AML-193 (cell line): ENCODE results near the gene INO80B.

ENCODE experiments used
- DNase-seq, 2 experiments: peaks; one replicate each; lab custom pipeline; 2025; lab: John Stamatoyannopoulos, UW

INO80B gene

DNA sequence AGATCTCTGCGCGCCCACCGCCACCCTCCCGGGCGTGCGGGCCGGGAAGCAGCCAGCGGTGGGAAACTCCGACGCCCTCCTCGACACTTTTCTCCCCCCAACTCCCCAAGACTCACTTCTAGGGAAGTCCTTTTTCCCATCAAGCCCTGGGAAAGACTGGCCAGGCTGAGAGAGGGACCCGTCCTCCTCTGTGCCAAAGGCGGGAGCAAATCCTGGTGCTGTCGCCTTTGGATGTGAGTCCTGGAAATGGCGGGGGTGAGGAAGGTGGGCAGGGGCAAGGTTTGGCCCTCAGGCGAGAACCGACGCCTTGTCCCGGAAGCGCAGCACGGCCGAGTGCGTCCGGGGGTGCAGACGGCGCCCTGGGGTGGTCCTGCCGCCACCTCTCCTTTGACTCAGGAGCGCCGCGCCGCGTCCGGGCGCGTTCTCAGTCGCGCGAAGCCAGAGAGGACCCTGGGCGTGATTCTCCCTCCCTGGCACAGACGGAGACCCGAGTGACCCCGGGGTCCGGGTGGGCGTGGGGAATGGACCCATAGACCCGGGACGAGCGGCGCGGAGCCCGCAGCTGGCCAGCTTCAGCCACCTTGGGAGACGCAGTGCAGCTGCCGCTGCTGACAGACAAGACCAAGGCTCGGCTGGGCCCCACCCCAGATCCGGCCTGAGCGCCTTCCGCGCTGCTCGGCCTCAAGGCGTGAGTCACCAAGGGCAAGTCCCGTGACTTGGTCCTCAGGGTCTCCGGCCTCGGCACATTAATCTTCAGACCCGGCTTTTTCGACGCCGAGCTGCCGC, 48.0 kb downstream of the INO80B start:
- DNase-seq: peak in 1 of 2 experiments; percentile 17

DNA sequence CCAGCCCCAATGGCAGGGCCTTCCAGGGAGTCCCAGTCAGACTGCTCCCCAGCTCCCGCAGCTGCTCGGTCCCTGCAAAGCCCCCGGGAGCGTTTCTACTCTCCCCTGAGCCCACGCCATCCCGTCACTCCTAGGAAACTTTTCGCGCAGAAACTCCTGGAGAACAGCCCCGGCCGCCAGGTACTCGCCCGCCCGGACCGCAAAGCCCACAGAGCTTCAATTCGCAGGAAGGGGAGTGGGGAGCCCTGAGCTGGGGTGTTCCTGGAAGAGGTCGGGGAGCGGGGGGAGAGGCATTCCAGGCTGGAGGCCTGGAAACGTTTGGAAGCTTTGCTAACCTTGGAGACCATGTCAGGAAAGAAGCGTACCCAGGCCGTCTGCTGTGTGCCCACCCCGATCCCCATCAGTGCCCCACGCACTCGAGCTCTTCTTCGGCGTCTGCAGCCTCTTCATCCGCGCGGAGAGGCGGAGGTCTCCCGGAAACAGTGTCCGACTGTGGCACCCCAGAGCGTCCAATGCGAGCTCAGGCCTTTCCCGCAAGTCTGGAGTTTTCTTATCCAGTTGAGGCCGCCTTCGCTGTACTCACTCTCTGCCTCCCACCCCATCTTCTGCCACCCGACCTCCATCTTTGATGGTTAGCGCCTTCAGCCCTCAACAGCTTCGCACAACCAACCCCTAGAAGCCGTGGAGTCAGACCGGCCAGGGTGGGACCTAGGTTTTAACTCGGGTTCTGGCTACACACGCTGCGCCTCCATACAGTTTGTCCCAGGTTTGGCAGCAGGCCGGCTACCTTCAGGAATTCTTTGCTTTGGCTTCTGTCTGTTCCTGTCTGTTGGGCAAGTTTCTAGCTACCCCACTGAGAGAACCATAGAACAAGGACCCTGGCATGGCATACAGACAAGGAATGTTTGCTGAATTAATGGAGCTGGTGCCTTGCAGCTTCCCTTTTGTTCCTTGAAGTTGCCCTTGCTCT, 48.9 kb downstream of the INO80B start:
- DNase-seq: no peak

- DNase-seq: no peak
These were observed 49.7 kb downstream of the INO80B start for GRCh38 chr2:74504591-74504990.

DNA sequence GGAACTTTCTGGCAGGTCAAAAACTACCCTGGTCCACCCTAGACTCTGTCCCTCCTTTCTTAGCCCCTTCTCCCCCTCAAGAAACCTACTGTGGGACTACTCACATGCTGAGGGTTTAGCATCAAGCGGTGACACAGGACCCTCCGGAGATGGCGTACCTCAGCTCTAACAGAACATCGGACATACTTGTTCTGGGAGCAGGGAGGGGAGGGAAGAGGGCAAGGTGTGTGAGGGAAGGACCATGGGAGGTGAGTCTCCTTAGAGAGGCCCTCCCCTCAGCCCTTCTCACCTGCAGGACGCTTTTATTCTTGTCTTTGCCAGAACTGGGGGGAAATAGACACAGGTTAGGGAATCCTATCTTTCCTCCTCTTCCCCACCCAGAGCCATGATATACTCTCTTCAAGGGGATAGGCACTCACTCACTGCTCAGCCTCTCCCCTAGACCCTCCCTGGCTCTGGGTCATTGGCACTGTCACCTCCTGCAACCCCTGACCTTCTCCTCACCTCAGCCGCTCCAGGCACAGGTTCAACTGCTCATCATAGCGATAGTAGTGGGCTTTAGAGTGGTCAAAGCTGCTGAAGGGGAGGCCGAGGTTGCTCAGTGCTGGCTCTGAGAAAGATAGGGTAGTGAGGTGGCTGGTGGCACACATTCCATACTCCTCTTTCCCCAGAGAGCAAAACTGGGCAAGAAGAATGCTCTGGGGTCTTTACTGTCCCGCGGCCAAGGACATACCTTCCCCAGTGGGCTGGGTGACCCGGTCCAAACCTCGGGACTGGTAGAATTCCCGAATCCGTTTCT, 50.8 kb downstream of the INO80B start:
- DNase-seq: no peak

GRCh38 chr2:74507145-74507925, 52.4 kb downstream of the INO80B start, which contains the start of gene PCGF1:
Gene PCGF1, minus strand, starts transcription at chr2:74507695. Its CDS starts 27 bp downstream, at chr2:74507668.
- DNase-seq: peak; percentile 90 to 91
